Activated CD4-positive, alpha-beta T cell treated with anti-CD3 and anti-CD28 coated beads, Interleukin-2, Interleukin-6, amounts not matched to agents 100 ng/mL and 50 ng/mL, durations not matched to agents 16 hours and 8 hours (primary cell): ENCODE results near the gene KRTAP10-12.
A peak's percentile ranks its signal among the peaks of the same experiment; 100 is the strongest.
"Not testable (repeated sequence)": the region's sequence is repeated elsewhere in the genome, so short reads cannot be mapped to it uniquely, and the experiment has no call there.

Experiments used
- DNase-seq: peaks from one replicate; pipeline ENCODE4 v3.0.0-alpha.2; 2020

The KRTAP10-12 gene

DNA sequence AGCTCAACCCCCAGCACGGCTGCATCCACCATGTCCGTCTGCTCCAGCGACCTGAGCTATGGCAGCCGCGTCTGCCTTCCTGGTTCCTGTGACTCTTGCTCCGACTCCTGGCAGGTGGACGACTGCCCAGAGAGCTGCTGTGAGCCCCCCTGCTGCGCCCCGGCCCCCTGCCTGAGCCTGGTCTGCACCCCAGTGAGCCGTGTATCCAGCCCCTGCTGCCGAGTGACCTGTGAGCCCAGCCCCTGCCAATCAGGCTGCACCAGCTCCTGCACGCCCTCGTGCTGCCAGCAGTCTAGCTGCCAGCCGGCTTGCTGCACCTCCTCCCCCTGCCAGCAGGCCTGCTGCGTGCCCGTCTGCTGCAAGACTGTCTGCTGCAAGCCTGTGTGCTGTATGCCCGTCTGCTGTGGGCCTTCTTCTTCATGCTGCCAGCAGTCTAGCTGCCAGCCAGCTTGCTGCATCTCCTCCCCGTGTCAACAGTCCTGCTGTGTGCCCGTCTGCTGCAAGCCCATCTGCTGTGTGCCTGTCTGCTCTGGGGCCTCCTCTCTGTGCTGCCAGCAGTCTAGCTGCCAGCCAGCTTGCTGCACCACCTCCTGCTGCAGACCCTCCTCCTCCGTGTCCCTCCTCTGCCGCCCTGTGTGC lies at the start of gene KRTAP10-12:
Gene KRTAP10-12 (plus strand): TSS at position 1 of the 639 bp plus-strand sequence. CDS start 30 bp downstream, at position 31.
- not testable (repeated sequence) for DNase-seq

DNA sequence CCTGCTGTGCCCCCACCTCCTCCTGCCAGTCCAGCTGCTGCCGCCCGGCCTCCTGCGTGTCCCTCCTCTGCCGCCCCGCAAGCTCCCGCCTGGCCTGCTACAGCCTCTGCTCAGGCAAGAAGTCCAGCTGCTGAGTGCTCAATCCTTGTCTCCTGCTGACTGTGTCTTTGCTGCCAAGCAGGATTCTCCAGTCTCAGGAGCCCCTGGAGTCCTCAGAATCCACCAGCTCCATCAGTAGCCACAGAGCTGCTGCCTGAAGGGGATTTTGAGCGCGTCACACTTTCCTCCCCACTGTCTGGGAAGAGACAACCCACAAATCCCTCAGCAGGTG lies 49.8 kb upstream of the KRTAP10-12 start:
- no peak for DNase-seq

- DNase-seq = no peak
These were observed 48.2 kb upstream of the KRTAP10-12 start for GRCh38 chr21:44648557-44649311.

- DNase-seq = no peak
These were observed 47.4 kb upstream of the KRTAP10-12 start for GRCh38 chr21:44649521-44650100.

- DNase-seq = no peak
These were observed 46.6 kb upstream of the KRTAP10-12 start for GRCh38 chr21:44650265-44650972.

GRCh38 chr21:44650973-44651675 lies 45.8 kb upstream of the KRTAP10-12 start:
- DNase-seq = no peak

DNA sequence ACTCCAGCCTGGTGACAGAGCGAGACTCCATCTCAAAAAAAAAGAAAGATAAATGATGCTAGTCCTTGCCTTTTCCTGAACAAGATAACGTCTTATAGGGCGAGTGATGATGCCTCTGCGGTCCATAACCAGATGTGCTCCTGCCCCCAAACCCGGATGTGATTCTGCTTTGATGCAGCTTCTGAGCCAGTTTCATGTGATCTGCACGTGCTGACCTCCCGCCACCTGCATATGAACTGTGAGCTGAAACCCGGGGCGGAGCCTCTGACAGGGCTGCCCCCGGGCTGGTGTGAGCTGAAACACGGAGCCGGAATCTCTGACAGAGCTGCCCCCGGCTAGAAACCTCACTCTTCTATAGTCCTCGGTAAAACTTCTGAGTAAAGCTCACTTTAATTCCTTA lies 43.8 kb upstream of the KRTAP10-12 start:
- no peak for DNase-seq

DNA sequence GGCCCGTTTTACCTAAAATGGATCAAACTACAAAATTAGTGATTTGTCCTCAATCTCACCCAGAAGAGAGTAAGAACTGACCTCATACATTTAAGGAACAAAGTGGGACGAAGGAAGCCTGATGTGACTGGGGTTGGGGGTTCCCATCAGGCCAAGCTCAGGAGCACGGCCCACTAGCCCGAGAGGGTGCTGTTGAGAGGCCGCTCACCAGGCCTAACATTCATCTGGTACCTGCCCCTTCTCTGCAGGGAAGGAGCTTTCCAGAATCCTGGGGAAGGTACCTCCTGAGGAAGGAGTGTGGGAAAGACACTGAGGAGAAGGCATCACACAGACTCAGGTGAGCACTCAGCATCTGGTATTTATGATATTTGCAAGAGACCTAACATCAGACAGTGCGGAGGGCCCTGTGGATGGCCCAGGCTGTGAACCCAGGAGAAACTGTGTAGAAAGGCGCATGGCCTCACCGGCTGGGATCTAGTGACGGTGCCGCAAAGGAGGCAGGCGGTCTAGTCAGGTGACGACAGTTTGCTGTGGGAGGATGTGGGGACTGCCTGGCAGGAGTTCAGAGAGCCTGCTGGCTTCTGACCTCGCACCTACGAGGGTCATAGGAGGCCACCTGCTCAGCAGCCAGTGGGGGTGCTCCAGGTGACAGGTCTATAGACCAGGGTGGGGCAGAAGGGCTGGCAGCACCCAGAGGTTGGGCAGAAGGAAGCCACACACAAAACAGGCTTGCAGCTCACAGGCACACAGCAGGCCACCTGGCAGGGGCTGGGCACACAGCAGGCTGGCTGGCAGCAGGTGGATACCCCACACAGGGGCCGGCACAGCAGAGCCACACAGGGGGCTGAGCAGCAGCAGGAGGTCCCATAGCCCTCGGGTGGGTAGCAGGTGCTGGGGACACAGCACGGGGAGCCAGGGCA lies 43.1 kb upstream of the KRTAP10-12 start:
- peak; percentile 15 for DNase-seq

DNA sequence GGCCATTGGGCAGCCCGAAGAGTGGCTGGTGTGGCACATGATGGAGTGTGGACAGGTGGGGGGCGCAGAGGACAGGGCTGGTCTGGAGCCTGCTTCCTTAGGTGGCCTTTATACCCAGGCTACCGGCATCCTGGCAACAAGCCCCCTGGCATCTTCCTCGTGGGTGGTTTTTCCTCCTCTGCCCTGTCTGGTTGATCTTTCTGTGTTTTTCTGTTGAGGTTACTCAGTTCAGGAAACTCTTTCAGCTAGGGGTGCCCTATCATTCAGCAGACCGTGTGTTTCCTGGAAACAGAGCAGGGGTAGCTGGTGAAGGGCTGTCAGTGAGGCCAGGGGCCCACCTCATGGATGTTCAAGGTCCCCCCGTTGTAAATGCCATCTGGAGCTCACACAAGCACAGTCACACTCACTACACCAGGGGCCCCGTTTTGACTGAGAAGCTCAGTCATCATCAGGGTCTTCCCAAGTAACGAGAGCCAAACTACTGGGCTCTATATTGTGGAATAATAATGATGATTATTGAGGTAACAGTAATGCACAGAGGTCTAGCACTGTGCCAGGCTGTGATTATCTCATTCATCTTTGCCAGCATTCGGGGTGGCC lies 42.3 kb upstream of the KRTAP10-12 start, which contains the start of gene KRTAP12-4:
Gene KRTAP12-4 (minus strand): TSS at position 84 of the 600 bp plus-strand sequence. CDS start 45 bp downstream, at position 39.
- DNase-seq = no peak

- DNase-seq = no peak
These were observed 40.1 kb upstream of the KRTAP10-12 start for GRCh38 chr21:44656868-44657267.

GRCh38 chr21:44657635-44658540 lies 39.1 kb upstream of the KRTAP10-12 start, which contains the start of gene KRTAP12-3:
Gene KRTAP12-3 (plus strand): TSS chr21:44657932. CDS start chr21:44657980, 48 bp downstream.
- DNase-seq = peak; percentile 51

DNA sequence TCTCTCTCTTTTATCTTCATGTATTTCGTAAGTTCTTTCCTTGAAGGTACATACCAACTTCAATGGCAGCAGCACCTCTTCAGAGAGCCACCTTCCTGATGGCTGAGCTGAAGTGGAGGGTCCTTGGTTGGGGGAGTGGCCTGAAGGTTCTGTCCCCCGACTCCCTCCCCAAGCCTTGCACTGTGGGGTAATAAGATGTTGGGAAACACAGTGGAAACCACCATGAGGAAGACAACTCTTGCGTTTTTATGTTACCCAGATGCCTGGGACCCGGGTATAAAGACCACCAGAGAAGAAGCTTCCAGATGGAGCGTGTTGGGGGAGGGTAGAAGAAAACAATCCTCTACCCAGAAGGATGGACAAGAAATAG lies 38.4 kb upstream of the KRTAP10-12 start:
- DNase-seq = no peak

DNA sequence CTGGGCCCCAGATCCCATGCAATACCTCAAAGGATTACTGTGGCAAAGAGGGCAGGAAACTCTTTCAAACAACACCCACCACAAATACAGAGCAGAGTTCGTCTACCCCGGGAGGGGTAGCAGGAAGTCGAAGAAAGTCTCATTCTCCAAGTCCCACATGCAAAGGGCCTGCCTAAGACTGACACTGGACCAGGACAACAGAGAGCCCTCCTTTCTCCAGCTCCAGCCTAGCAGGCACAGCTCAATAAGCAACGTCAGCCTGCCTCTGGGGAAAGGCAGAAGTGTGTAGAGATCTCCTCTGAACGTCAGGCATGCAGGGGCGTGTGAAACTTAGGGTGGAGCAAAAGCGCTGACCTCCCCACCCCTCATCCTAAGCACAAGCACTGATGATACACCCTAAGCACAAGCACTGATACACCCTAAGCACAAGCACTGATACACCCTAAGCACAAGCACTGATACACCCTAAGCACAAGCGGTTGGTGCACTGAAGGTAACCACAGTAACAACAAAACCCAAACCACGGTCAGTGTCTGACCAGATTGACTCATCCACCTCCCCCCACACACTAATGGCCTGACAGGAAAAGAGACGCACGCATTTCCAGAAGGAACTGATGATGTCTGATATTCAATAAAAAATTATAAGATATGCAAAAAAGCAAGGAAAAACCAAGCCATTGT lies 37.9 kb upstream of the KRTAP10-12 start:
- DNase-seq = peak; percentile 8

GRCh38 chr21:44661567-44661966 lies 35.4 kb upstream of the KRTAP10-12 start:
- not testable (repeated sequence) for DNase-seq

- no peak for DNase-seq
These were observed 32.3 kb upstream of the KRTAP10-12 start for GRCh38 chr21:44664691-44665090.

DNA sequence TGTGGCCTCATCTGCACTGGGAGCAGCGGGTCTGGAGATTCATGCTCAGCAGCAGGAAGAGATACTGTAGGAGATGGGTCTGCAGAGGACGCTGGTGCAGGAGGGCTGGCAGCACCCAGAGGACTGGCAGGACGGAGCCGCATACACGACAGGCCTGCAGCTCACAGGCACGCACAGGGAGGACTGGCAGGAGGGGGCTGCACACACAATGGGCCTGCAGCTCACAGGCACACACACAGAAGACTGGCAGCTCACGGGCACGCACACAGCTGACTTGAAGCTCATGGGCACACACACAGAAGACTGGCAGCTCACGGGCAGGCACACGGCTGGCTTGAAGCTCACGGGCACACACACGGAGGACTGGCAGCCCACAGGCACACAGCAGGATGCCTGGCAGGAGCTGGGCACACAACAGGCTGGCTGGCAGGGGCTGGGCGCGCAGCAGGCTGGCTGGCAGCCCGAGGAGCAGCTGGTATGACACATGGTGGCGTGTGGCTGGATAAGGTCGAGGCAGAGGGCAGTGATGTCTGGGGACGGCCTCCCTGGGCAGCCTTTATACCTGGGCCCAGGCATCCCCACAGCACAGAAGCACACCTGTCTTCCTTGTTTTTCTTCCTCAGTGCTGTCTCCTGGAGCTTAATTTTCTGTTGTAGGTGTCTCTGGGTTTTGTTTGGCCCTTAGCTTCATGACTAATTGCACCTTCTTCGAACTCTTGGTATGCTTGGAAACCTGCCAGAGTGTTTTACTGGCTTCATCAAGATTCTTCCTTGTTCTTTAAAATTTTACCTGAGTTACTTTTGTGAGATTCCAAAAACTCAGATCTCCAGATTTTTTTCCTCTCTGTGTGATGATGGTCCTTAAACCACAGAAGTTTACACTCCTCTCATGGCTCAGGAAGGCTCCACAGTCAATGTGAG lies 30.3 kb upstream of the KRTAP10-12 start, which contains the start of gene KRTAP12-2:
Gene KRTAP12-2 (minus strand): TSS at position 527 of the 920 bp plus-strand sequence. CDS start 41 bp downstream, at position 486.
- DNase-seq = no peak

DNA sequence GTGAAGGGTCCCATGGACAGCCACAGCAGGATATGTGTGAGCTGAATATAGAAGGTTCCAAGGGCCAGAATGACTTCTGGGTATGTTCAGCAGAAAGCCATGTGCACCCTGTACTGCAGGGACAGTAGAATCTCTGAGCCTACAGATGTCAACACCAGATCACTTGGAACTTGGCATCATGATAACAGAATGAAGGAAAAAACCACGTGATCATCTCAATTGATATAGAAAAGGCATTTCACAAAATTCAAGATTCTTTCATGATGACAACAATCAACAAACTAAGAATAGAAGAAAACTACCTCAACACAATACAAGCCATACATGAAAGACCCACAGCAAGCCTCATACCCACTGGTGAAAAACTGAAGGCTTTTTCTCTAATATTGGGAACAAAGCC lies 29.4 kb upstream of the KRTAP10-12 start:
- no peak for DNase-seq
